Astrocyte of the cerebellum (primary cell): ENCODE results near the gene ZNF865.

Experiments used
- DNase-seq: peaks from one replicate; pipeline ENCODE4 v3.0.0-alpha.2; 2011; ENCODE audit warnings: low read depth
- H3K4me3 ChIP-seq: 2 replicates; pipeline ENCODE4 v1.5.1; 2011; ENCODE audit warnings: mild to moderate bottlenecking, low read depth, low read length, moderate library complexity
- in situ Hi-C: cut with HindIII; loops from 2 replicates; pipeline ENCODE4 v1.10.0; 2017; ENCODE audit warnings: low sequenced_read_pairs
- TF ChIP-seq, protein P1 (sequence below): IDR thresholded peaks from 2 replicates; pipeline ENCODE4 v1.5.1; 2012; ENCODE audit warnings: low read length, low read depth, moderate library complexity, mild to moderate bottlenecking; ENCODE audit errors: missing control alignments

Gene ZNF865

GRCh38 chr19:55621673-55622231, 16.3 kb downstream of the ZNF865 start:
- DNase-seq, result no peak
- TF ChIP-seq, protein P1, sequence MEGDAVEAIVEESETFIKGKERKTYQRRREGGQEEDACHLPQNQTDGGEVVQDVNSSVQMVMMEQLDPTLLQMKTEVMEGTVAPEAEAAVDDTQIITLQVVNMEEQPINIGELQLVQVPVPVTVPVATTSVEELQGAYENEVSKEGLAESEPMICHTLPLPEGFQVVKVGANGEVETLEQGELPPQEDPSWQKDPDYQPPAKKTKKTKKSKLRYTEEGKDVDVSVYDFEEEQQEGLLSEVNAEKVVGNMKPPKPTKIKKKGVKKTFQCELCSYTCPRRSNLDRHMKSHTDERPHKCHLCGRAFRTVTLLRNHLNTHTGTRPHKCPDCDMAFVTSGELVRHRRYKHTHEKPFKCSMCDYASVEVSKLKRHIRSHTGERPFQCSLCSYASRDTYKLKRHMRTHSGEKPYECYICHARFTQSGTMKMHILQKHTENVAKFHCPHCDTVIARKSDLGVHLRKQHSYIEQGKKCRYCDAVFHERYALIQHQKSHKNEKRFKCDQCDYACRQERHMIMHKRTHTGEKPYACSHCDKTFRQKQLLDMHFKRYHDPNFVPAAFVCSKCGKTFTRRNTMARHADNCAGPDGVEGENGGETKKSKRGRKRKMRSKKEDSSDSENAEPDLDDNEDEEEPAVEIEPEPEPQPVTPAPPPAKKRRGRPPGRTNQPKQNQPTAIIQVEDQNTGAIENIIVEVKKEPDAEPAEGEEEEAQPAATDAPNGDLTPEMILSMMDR, result no peak
- H3K4me3 ChIP-seq, result no peak overlapping the region
- in situ Hi-C loops, result loop anchor here (5.0 to 25.0 kb wide), 2 partner anchors 109 to 1159 kb away; partner anchors contain the start of genes CDC42EP5 and LENG9

DNA sequence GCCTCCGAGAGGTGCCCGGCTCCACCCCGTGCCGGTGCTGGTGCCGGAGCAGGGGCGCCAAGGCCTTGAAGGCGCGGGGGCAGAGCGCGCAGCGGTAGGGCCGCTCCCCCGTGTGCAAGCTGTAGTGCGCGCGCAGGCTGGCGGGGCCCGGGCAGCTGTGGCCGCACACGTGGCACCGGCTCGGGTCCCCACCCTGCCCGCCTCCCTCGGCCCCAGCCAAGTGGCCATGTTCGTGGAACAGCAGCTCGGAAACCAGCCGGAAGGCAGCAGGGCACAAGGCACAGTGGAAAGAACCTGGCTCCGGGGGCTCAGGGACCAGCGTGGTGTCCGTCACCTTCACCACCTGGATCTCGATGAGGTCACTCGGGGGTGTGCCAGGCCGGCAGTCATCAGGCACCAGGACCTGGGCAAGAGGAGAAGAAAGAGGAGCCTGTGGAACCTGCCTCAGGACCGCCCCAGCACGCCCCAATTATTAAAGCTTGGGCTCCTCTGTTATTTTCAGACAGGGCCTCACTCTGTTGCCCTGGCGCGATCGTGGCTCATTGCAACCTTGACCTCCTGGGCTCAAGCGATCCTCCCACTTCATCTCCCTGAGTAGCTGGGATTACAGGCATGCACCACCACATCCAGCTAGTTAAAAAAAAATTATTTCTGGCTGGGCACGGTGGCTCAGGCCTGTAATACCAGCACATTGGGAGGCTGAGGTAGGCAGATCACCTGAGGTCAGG, 17.0 kb downstream of the ZNF865 start:
- no peak for DNase-seq
- TF ChIP-seq, protein P1, result no peak
- in situ Hi-C loops, result loop anchor here (5.0 to 25.0 kb wide), 2 partner anchors 110 to 1160 kb away; partner anchors contain the start of genes CDC42EP5 and LENG9
- H3K4me3 ChIP-seq, result no peak overlapping the region

DNA sequence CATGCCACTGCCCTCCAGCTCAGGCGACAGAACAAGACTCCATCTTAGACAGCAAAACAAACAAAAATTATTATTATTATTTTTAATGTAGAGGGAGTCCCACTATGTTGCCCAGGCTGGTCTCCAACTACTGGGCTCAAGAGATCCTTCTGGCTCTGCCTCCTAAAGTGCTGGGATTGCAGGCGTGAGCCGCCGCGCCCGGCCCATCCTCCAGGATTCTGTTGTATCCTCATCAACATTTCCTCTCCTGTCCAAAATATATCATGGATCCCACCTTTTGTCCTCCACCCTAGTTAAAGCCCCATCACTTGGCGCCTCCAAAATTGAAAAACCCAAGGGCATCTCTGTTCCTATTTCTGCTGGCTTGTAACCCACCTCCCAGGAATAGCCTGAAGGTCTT, 17.7 kb downstream of the ZNF865 start:
- DNase-seq, result no peak
- in situ Hi-C loops, result loop anchor here (5.0 to 25.0 kb wide), 2 partner anchors 111 to 1161 kb away; partner anchors contain the start of genes CDC42EP5 and LENG9
- no peak overlapping the region for H3K4me3 ChIP-seq
- TF ChIP-seq, protein P1, result no peak

DNA sequence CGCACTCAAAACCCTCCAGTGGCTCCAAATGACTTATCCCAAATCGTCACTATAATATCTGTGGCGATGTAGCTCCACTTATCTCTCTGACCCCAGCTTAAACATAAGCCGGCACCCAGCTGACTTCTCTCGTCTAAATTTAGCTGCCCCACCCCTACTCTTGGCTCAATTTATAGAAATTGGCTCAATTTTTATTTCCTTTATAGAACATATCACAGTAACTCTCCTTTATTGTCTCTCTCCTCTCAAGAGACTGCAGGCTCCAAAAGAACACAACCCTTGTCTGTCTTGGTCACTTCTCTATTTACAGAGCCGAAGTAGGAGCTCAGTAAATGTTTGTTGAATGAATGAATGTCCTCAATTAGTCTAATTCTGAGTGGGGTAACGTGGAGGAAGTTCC, 18.1 kb downstream of the ZNF865 start:
- peak overlapping the region; percentile 29 for H3K4me3 ChIP-seq
- no peak for DNase-seq
- TF ChIP-seq, protein P1, result no peak
- in situ Hi-C loops, result loop anchor here (5.0 to 25.0 kb wide), 2 partner anchors 111 to 1161 kb away; partner anchors contain the start of genes CDC42EP5 and LENG9

- H3K4me3 ChIP-seq, result peak within 1 kb of the TSS; percentile 59
- in situ Hi-C loops, result loop anchor here (5.0 to 25.0 kb wide), 2 partner anchors 112 to 1162 kb away; partner anchors contain the start of genes CDC42EP5 and LENG9
- TF ChIP-seq, protein P1, result no peak
- DNase-seq, result peak; percentile 80
These were observed 18.9 kb downstream of the ZNF865 start, which contains the start of gene ZNF784 for GRCh38 chr19:55624109-55625003. Gene ZNF784 (minus strand): TSS chr19:55624566. CDS start chr19:55624561, 5 bp downstream.

- H3K4me3 ChIP-seq, result peak overlapping the region; percentile 59
- in situ Hi-C loops, result no loop called here
- no peak for DNase-seq
- TF ChIP-seq, protein P1, result no peak
These were observed 19.5 kb downstream of the ZNF865 start for GRCh38 chr19:55625004-55625326.
